Adipocyte (in vitro differentiated cells): Measurements from ENCODE around the gene LCA5.
A peak's percentile ranks its signal among the peaks of the same experiment; 100 is the strongest.

Experiments
- DNase-seq: peaks from one replicate; pipeline ENCODE4 v3.0.0-alpha.2; 2015; ENCODE audit warnings: low read depth
- H3K27me3 ChIP-seq: replicated peaks from 2 replicates; pipeline ENCODE4 v1.7.0; 2013; ENCODE audit warnings: mild to moderate bottlenecking, low read length, moderate library complexity; ENCODE audit not compliant: control insufficient read depth, insufficient read depth
- H3K36me3 ChIP-seq: 2 replicates; pipeline ENCODE4 v1.7.0; 2013; ENCODE audit warnings: low read length, mild to moderate bottlenecking, moderate library complexity; ENCODE audit not compliant: control insufficient read depth, insufficient read depth, severe bottlenecking
- H3K4me1 ChIP-seq: 2 replicates; pipeline ENCODE4 v1.7.0; 2013; ENCODE audit warnings: mild to moderate bottlenecking, low read length, moderate library complexity; ENCODE audit not compliant: control insufficient read depth, insufficient read depth
- H3K4me3 ChIP-seq: 2 replicates; pipeline ENCODE4 v1.7.0; 2013; ENCODE audit warnings: mild to moderate bottlenecking, low read length, moderate library complexity
- H3K9ac ChIP-seq: 2 replicates; pipeline ENCODE4 v1.7.0; 2013; ENCODE audit warnings: mild to moderate bottlenecking, low read length, moderate library complexity
- H3K9me3 ChIP-seq: 2 replicates; pipeline ENCODE4 v1.7.0; 2013; ENCODE audit warnings: mild to moderate bottlenecking, low read length, moderate library complexity; ENCODE audit not compliant: control insufficient read depth

The LCA5 gene

DNA sequence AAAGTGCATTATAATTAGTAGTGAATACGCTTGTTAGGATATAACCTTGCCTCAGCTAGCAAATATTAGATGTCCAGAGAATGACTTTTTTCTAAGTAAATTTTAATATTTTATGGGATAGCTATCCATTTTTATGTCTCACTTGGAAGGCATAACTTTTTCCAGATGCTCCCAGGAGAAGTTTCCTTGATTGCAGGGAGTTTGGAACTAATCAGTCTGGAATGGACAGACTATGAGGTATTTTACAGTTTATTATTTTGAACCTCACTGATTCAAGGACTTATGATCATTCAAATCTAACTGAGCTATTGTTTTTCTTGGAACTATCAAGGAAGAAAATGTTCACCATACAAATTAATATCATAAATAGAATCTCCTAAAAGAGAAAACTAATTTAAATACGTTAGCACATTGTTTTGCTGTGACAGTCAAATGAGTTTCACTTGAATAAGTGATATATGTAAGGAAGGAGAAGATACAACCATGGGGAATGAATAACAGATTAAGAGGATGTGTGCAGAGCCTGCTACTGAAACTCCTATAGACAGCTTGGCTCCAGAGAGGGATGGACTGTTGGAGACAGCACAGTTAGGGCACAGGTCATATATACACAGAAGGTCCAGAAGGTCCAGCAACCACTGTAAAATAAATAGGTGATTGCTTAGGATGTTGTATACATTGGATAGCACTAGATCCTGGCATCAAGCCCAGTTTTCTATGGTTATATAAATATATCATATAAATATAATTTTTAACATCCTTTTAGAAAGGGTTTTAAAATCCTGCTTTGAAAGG lies 20.6 kb upstream of the LCA5 start:
- H3K27me3 ChIP-seq: no peaks in the 10 kb centered on the region
- no peak overlapping the region for H3K4me3 ChIP-seq
- no peak overlapping the region for H3K9ac ChIP-seq
- peaks cover 11% of the 10 kb centered on the region for H3K4me1 ChIP-seq
- H3K9me3 ChIP-seq: no peaks in the 10 kb centered on the region
- no peaks in the 10 kb centered on the region for H3K36me3 ChIP-seq
- peak; percentile 40 for DNase-seq

DNA sequence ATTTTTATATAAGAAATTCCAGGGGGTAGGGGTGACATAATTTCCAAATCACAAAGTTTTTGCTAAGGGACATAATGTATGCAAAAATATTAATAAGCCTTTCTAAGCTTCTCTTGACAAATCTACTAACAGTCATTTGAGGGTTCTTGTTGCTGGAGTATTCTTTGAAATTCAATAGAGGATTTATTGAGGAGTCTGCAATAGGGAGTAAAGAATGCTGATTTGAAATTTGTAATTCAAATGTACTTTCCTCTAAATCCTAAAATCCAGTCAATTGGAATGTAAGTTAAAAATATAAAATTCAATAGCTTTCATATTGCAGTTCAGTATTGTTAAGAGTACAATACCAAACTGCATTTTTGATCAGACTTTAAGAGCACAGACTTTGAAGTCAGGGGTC lies 17.1 kb upstream of the LCA5 start:
- no peak for DNase-seq
- Histone ChIP-seq H3K9me3 (no peaks in the 10 kb centered on the region), H3K36me3 (no peaks in the 10 kb centered on the region)

DNA sequence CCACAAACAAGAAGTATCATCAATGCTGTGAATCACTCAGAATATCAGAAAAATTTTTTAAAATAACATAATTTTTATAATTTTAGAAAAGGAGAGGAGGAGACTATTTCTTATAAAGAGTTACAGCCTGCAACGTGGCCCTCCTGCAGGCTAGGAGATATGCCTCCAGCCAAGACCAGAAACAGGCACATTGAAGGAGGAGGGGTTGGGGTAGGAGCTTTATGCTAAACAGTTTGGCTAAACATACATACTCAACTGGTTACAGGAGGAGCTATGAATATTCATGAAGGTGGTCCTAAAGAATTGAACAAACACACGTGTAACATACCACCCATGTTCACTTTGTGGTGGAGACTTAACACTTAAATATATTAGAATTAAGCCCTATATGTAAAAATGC lies 14.2 kb upstream of the LCA5 start:
- Histone ChIP-seq H3K27me3 (no peaks in the 10 kb centered on the region), H3K4me3 (no peak overlapping the region), H3K36me3 (no peaks in the 10 kb centered on the region), H3K4me1 (peaks cover 5% of the 10 kb centered on the region), H3K9ac (no peak overlapping the region), H3K9me3 (no peaks in the 10 kb centered on the region)
- DNase-seq: no peak

More for the DNA sequence above, 17.1 kb upstream of the LCA5 start:
- no peak overlapping the region for H3K4me3 ChIP-seq
- H3K27me3 ChIP-seq: no peaks in the 10 kb centered on the region
- peaks cover 11% of the 10 kb centered on the region for H3K4me1 ChIP-seq
- no peak overlapping the region for H3K9ac ChIP-seq

DNA sequence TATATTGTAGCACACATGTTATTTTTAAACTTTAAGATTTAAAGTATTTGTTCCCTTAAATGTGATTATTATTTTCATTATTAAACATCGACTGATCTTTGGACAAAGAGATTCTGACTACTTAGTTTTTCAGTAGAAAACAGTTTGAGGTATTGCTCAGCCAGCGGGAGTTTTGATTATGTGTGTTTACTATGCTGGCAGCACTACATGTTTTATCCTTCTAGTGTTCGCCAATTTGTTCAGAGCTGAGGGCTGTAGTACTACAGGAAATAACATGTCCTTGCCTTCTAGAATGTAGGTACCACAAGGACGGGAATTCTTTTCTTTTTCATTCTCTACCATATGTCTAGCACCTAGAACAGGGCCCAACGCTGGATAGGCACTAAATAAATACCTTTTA lies 11.1 kb upstream of the LCA5 start:
- no peaks in the 10 kb centered on the region for H3K9me3 ChIP-seq
- peaks cover 27% of the 10 kb centered on the region for H3K4me1 ChIP-seq
- no peaks in the 10 kb centered on the region for H3K36me3 ChIP-seq
- no peak for DNase-seq
- H3K27me3 ChIP-seq: no peaks in the 10 kb centered on the region
- no peak overlapping the region for H3K9ac ChIP-seq
- H3K4me3 ChIP-seq: no peak overlapping the region

DNA sequence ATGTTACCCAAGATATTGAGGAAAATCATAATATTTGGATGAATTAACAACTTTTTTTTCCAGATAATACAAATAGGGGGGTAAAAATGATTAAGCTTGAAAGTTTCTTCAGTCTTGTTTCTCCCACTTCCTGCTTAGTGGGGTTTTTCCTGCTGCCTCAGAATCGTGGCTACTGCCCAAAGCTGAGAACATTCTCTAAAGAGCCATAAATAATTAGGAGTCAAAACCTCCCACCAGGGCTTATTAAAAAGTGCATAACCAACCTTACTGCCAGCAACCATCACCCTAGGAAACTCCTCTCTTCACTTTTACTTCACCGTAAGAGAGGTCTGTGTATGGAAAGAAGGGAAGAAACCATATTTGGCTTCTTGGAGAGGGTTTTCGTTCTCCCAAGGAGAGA lies 9.0 kb upstream of the LCA5 start:
- Histone ChIP-seq H3K9ac (no peak overlapping the region), H3K4me3 (no peak overlapping the region), H3K9me3 (no peaks in the 10 kb centered on the region), H3K27me3 (no peaks in the 10 kb centered on the region), H3K36me3 (no peaks in the 10 kb centered on the region), H3K4me1 (peaks cover 27% of the 10 kb centered on the region)
- DNase-seq: no peak

DNA sequence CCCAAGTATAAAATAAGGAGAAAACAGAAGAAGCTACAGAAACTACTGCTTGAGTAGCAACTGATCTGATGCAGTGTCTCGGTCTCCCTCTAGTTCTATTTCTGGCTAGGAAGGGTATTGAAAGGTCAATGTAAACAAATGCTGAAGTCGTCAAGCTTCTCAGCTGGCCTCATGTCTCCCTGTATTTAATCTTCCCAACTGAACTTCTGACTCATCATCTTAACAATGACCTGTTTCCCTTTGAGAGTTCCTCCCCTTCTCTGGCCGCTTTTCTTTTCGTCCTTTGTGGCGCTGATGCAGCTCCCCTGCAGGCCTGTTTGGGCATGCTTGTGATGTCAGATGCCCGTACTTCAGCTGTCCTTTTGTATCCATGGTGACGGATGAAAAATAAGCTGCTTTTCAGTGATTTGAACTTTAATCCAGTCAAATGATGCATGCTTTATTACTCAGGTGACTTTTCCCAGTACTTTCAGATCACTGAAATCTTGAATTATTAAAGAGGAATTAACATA lies 7.8 kb upstream of the LCA5 start:
- Histone ChIP-seq H3K27me3 (no peaks in the 10 kb centered on the region), H3K4me1 (peaks cover 27% of the 10 kb centered on the region), H3K4me3 (peak overlapping the region; percentile 62), H3K9me3 (no peaks in the 10 kb centered on the region), H3K9ac (peak overlapping the region; percentile 39), H3K36me3 (no peaks in the 10 kb centered on the region)
- DNase-seq: peak; percentile 98

DNA sequence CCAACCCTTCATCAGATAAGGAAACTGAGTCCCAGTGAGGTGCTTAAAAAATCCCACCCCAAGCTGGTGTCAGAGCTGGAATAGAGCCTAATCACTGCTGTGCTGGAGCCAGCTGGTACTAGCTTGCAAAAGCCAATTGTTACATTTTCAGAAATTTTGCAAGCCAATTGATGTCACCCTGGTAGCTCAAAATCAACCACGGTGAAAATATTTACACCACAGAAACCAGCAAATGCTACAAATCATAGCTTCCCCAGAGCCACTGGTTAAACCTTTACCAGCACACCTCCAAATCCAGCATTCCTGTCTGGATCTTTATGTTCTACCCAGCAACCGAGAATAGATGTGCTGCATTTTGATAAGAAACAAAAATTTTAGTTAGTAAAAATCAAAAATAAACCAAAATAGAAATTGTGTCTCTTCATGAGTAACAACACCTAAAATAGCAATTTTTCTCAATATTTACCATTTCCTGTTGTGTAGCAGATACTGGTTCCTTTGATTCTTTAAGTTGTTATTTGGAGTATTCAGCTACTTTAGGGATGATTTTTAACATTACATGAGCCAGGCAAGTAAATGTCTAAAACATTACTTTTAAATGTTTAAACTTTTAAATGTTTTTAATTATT lies 7.2 kb upstream of the LCA5 start:
- Histone ChIP-seq H3K9me3 (no peaks in the 10 kb centered on the region), H3K4me1 (peaks cover 27% of the 10 kb centered on the region), H3K36me3 (no peaks in the 10 kb centered on the region), H3K9ac (peak overlapping the region; percentile 39), H3K4me3 (peak overlapping the region; percentile 62), H3K27me3 (no peaks in the 10 kb centered on the region)
- peak; percentile 42 for DNase-seq

DNA sequence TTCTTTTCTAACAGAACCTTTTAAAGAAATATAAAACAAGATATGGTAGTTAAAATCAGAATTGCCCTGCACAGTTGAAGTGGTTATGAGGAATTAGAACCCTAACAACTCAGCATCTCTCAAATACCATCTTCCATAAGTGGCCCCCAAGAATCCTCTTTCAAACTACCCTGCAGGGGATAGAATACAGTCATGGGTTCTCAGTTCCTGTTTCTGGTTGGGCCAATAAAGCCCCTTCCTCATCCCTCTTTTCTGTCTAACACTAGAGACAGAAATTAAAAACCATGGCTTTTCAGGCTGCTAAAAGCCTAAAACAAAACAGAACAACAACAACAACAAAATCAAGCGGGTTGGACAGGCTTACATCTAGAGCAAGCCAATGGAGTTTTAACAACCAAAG lies 6.7 kb upstream of the LCA5 start:
- H3K4me1 ChIP-seq: peaks cover 27% of the 10 kb centered on the region
- H3K4me3 ChIP-seq: no peak overlapping the region

DNA sequence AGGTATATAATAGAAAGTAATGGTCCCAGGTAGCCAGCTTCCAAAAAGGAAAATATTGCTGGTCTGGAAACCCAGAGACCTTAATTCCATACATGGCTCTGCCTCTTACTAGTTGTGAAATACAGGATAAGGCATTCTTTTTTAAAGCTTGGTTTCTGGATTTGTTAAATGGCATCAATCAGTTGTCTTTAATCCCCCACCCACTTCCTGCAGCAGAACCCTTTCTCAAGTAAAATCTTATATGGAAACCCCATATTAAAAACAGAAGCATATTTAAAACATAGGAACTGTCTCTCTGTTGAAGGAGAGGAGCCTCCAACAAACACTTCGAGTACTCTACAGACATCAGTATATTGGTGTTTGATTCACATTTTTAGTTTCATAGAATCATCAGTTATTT lies 6.2 kb upstream of the LCA5 start:
- H3K9ac ChIP-seq: no peak overlapping the region
- H3K4me3 ChIP-seq: no peak overlapping the region
- no peaks in the 10 kb centered on the region for H3K27me3 ChIP-seq
- H3K36me3 ChIP-seq: no peaks in the 10 kb centered on the region
- H3K9me3 ChIP-seq: no peaks in the 10 kb centered on the region
- H3K4me1 ChIP-seq: peaks cover 31% of the 10 kb centered on the region
- peak; percentile 28 for DNase-seq

More for the DNA sequence above, 6.7 kb upstream of the LCA5 start:
- H3K9me3 ChIP-seq: no peaks in the 10 kb centered on the region
- no peaks in the 10 kb centered on the region for H3K27me3 ChIP-seq
- DNase-seq: no peak
- H3K9ac ChIP-seq: no peak overlapping the region
- H3K36me3 ChIP-seq: no peaks in the 10 kb centered on the region

DNA sequence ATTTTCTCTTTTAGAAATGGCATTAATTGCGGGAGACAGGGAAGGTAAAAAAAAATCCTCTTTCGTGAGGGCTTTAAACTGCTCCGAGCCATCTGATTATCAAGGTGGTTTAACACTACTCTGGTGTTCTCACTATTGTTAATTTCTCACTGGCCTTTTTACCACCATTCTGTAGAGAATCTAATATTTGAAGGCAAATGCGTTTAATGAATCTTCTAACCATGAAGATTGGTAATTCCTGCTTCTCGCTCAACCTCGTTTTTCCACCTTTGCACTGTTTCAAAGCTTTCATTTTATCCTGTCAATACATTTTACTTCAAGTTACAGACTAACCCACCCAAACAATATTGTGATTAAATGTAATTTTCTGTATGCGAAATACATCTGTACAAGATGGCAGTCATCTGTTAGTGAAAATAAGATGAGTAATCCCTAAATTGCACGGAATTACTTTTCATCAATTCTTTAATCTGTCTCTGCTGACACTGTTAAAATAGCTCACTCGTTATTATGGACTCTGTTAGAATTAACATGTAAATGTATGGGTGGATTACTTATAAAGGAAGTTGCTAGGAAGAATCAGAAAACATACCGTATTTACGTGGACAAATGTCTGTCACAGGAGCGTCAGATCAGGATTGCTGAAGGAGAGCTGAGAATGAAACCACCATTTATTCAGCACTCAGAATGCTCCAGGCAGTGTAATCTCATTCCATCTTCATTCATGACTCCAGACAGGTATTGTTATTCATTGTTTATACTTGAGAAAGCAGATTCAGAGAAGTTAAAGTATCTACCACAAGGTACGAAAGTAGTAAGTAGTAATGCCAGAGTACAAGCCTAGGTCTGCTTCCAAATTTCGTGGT lies 1.1 kb upstream of the LCA5 start:
- Histone ChIP-seq H3K27me3 (no peaks in the 10 kb centered on the region), H3K36me3 (no peaks in the 10 kb centered on the region), H3K4me3 (peak overlapping the region; percentile 99), H3K9me3 (no peaks in the 10 kb centered on the region), H3K9ac (peak overlapping the region; percentile 95), H3K4me1 (peaks cover 13% of the 10 kb centered on the region)
- peak; percentile 47 for DNase-seq

DNA sequence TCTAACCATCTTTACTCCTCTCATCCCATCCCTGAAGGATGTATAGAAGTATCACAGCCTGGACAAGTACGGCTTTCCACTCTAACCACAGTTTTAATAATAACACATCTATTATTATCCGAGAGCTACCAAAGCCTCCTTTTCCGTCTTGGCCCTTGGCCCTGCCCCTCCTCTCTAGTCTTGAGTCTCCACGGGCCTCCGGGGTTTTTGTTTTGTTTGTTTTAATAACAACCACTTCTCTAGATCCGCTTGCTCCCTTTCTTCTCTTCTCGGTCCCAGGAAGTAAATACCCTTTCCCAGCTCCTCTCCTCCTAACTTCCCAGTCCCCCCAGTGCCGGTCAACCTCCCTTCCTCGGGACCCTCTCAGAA lies 661 bp downstream of the LCA5 start:
- DNase-seq: peak; percentile 71
- H3K9ac ChIP-seq: peak overlapping the region; percentile 95
- H3K9me3 ChIP-seq: no peaks in the 10 kb centered on the region
- no peaks in the 10 kb centered on the region for H3K27me3 ChIP-seq
- peaks cover 18% of the 10 kb centered on the region for H3K4me1 ChIP-seq
- H3K4me3 ChIP-seq: peak overlapping the region; percentile 99
- no peaks in the 10 kb centered on the region for H3K36me3 ChIP-seq
